ENCODE data around the gene NUP133.

DNA sequence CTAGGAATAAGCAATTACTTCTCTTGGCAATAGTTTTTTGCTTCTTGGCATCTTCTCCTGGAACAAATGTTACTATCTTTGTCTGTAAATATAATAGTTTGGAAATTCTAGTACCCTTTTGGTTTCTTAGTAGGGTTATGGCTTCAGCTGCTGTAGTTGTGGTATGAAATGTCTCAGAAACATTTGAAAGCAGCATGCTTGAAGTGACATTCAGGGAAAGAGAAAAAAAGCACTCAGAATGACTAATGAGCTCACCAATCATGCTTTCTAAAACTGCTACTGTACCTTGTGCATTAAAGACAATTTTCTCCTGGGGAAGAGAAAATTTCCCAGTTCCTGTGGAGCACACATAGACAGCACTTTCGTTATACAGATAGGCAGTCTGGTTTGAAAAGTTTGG is 21.0 kb downstream of the NUP133 start:
- TF ChIP-seq, protein P1, sequence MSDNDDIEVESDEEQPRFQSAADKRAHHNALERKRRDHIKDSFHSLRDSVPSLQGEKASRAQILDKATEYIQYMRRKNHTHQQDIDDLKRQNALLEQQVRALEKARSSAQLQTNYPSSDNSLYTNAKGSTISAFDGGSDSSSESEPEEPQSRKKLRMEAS (IDR thresholded peaks at IDR 0.05) = no peak
- TF ChIP-seq, protein P2, sequence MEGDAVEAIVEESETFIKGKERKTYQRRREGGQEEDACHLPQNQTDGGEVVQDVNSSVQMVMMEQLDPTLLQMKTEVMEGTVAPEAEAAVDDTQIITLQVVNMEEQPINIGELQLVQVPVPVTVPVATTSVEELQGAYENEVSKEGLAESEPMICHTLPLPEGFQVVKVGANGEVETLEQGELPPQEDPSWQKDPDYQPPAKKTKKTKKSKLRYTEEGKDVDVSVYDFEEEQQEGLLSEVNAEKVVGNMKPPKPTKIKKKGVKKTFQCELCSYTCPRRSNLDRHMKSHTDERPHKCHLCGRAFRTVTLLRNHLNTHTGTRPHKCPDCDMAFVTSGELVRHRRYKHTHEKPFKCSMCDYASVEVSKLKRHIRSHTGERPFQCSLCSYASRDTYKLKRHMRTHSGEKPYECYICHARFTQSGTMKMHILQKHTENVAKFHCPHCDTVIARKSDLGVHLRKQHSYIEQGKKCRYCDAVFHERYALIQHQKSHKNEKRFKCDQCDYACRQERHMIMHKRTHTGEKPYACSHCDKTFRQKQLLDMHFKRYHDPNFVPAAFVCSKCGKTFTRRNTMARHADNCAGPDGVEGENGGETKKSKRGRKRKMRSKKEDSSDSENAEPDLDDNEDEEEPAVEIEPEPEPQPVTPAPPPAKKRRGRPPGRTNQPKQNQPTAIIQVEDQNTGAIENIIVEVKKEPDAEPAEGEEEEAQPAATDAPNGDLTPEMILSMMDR (IDR thresholded peaks at IDR 0.05) = no peak
- TF ChIP-seq RFX5 (IDR thresholded peaks at IDR 0.05) (no peak), KDM1A (IDR thresholded peaks at IDR 0.05; ENCODE audit: low read depth) (no peak), RAD21 (conservative IDR thresholded peaks at IDR 0.05 in 1 of 2, IDR thresholded peaks at IDR 0.05 in 1 of 2) (no peak), POLR2A (IDR thresholded peaks at IDR 0.05; ENCODE audit: low read length) (no peak), TP53 (CRISPR knock-in tag; IDR thresholded peaks at IDR 0.05) (no peak)
